Omental fat pad (tissue), 4 donors: Measurements from ENCODE around the gene HOGA1. TPM values are rescaled to one million over a fixed set of nuclear protein-coding genes. Genes with fewer than 3 reads are reported as not detected.
A peak's percentile ranks its signal among the peaks of the same experiment; 100 is the strongest.
"Not testable (repeated sequence)": the region's sequence is repeated elsewhere in the genome, so short reads cannot be mapped to it uniquely, and the experiment has no call there.

Experiments
- ATAC-seq: fragments of 150-250 bp; one replicate; pipeline ENCODE4 v1.9.1; 2016; ENCODE audit warnings: mild to moderate bottlenecking, moderate library complexity; ENCODE audit not compliant: low FRiP score
- DNase-seq: peaks from one replicate; pipeline ENCODE4 v3.0.0-alpha.2; 2019; ENCODE audit warnings: low spot score
- total RNA-seq, 4 donors: library from RNA; depleted of rRNA; stranded (reverse); fragments of >200 nt; gene quantifications; one replicate each; pipeline ENCODE4 v1.1.0, GENCODE V29; 2016
- TF ChIP-seq, protein P1 (sequence below), 3 donors: fragments of 450-650 bp; IDR thresholded peaks; one replicate each; pipeline ENCODE4 v1.5.1; 2016 to 2017; ENCODE audit warnings: antibody characterized with exemption in 3 of 3, mild to moderate bottlenecking in 3 of 3, moderate library complexity in 2 of 3

Gene HOGA1
- total RNA-seq, 4 donors from 2014 or later, result 3.3 to 11.7 (median 7.6) TPM

DNA sequence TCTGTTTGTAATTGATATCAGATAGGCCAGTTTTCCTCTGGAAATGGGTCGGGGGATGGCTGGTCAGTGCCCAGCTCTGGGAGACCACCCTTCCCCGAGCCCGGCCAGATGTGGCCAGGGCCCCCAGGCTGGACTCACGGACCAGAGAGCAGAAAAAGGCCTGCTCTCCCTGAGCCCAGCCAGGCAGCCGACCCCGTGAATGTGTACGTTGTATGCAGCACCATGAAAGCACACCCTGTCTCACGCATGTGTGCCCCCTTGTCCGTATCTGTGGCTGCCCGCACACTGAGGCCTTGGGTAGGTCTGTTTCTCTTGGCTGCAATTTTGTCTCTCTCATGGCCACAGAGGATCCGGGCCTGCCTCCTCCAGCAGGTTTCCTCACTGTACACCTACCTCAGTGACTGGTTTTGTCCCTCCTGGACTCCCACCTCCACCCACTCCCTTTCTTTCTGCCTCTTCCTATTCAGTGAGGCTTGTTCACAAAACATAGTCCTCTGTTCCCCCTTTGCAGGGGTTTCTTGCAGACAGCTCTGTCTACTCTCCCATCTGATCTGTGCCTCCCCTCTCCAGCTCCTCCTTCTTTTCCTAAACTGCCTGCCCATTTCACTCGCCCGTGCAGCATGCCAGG, 35.2 kb upstream of the HOGA1 start:
- TF ChIP-seq, protein P1, sequence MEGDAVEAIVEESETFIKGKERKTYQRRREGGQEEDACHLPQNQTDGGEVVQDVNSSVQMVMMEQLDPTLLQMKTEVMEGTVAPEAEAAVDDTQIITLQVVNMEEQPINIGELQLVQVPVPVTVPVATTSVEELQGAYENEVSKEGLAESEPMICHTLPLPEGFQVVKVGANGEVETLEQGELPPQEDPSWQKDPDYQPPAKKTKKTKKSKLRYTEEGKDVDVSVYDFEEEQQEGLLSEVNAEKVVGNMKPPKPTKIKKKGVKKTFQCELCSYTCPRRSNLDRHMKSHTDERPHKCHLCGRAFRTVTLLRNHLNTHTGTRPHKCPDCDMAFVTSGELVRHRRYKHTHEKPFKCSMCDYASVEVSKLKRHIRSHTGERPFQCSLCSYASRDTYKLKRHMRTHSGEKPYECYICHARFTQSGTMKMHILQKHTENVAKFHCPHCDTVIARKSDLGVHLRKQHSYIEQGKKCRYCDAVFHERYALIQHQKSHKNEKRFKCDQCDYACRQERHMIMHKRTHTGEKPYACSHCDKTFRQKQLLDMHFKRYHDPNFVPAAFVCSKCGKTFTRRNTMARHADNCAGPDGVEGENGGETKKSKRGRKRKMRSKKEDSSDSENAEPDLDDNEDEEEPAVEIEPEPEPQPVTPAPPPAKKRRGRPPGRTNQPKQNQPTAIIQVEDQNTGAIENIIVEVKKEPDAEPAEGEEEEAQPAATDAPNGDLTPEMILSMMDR (IDR thresholded peaks at IDR 0.05), result no peak
- DNase-seq (no peak), ATAC-seq (no peak)

DNA sequence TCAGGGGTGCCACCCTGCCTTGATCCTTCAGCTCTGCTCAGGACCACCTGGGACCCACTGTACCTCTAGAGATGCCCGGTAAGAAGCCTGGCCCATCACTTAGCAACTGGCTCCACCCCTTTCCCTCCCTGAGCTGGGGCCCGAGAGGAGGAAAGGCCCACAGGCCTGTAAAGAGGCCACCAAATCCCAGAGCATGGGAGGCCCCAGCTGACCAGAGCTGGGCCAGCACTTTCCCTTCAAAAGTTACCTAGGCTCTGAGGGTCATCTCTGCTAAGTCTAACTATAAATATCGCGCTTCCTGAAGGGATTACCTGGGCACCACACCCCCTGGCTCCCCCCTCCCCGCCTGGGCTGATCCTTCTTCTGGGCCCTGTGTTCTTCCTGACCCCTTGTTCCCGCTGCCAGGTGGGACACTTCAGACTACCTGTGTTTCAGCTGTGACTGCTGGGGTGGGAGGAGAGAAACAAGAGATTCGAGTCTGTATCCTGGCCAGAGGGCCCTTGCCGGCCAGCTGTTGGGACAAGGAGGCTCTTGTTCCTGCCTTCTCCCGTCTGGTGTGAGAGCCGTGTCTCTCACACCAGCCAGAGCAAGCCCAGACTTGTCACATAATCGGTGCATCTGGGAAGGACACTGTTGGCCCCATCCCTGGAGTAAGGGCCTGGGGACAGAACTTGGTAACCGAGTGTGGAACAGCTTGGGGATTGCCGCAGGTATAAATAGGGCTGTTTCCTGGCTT, 34.4 kb upstream of the HOGA1 start:
- ATAC-seq (no peak), DNase-seq (no peak)
- TF ChIP-seq, protein P1 (IDR thresholded peaks at IDR 0.05), result no peak

DNA sequence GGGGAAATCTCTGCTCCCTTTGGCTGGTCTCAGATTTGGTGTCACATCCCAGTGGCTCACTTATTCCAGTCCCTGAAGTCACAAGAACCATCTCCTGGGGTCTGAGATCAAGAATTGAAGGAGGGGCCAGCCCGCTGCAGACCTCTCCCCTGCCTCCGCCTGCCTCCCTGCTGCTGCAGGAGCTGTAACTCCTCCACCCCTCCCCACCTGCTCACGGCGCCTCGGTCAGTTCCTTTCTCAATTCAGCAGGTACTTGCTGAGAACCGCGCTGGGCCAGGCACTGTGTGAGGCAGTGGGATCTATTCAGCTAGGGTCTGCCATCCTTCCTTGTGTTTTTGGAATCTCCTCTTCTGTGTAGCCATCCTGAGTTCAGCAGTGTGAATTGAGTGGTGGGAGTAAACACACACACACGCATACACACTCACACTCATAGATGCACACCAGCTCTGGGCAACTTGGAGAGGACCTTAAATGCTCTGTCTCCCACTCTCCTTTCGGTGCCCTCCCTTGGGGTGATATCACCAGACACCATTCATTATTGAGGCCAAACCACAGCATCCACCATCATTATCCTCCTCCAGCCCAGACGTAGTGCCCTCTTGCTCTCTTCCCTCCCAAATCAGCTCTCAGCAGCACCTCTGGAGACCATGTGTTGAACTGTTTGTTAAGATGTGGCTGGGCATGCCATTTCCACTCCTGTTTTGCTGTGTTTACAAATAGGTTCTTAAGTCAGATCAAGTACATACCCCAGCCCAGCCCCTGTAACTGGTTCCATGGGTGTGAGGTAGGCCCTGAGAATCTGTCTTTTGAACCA, 33.6 kb upstream of the HOGA1 start:
- no peak for ATAC-seq
- TF ChIP-seq, protein P1 (IDR thresholded peaks at IDR 0.05), result no peak
- DNase-seq, result no peak

- DNase-seq, result no peak
- TF ChIP-seq, protein P1 (IDR thresholded peaks at IDR 0.05), result no peak
- ATAC-seq, result no peak
Measured at GRCh38 chr10:97551271-97551670, 32.9 kb upstream of the HOGA1 start.

GRCh38 chr10:97553575-97554031, 30.6 kb upstream of the HOGA1 start:
- no peak for DNase-seq
- peak; percentile 92 for ATAC-seq
- TF ChIP-seq, protein P1 (IDR thresholded peaks at IDR 0.05), result peak in 1 of 3 donors; percentile 22

DNA sequence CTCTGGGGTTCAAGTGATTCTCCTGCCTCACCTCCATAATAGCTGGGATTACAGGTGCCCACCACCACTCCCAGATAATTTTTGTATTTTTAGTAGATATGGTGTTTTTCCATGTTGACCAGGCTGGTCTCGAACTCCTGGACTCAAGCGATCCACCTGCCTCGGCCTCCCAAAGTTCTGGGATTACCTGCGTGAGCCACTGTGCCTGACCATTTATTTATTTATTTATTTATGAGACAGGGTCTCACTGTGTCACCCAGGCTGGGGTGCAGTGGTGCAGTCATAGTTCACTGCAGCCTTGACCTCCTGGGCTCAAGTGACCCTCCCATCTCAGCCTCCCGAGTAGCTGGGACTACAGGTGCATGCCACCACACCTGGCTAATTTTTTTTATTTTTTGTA, 29.9 kb upstream of the HOGA1 start:
- DNase-seq, ATAC-seq: not testable (repeated sequence)

DNA sequence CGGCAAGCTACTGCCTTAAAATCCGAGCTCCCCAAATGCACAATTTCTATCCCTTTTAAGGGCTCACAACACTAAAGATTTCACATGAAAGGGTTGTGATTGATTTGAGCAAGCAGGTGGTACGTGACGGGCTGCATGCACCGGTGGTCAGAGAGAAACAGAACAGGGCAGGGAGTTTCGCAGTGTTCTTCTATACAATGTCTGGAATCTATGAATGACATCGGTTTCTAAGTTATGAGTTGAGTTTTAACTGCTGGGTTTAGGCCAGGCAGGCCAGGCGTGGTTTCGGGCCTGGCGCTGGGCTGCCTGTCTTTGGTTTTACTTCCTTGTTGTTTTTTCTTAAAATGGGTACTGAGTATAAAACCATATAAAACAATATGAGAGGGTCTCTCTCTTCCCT, 28.6 kb upstream of the HOGA1 start:
- DNase-seq, ATAC-seq: not testable (repeated sequence)

DNA sequence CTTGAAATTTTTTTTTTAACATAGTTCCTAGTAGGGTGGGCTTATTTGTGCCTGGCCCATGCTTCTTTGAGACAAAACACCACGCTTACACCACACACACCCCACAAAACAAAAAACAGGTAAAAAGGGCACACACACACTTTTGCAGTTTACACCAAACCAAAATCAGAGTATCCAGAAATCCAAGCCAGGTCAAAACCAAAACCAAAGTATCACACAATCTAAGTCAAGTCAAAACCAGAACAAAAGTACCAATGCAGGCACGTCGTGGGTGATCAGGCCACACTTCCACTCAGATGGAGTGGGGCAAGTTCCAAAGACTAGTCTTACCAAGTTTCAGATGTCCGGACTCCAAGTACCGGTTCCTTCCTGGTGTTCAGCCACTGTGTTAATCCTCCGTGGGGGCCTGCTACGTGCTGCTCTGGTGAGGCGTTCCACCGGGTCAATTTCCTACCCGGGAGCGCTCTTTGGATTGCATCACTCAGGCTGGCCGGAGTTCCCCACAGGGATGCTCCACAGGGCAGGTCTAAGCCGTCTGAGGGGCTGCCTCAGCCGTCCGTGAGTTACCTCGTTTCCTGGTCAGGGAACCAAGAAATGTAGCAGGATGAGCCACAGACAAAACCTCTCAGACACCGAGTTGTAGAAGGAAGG, 23.3 kb upstream of the HOGA1 start:
- DNase-seq, result not testable (repeated sequence)

DNA sequence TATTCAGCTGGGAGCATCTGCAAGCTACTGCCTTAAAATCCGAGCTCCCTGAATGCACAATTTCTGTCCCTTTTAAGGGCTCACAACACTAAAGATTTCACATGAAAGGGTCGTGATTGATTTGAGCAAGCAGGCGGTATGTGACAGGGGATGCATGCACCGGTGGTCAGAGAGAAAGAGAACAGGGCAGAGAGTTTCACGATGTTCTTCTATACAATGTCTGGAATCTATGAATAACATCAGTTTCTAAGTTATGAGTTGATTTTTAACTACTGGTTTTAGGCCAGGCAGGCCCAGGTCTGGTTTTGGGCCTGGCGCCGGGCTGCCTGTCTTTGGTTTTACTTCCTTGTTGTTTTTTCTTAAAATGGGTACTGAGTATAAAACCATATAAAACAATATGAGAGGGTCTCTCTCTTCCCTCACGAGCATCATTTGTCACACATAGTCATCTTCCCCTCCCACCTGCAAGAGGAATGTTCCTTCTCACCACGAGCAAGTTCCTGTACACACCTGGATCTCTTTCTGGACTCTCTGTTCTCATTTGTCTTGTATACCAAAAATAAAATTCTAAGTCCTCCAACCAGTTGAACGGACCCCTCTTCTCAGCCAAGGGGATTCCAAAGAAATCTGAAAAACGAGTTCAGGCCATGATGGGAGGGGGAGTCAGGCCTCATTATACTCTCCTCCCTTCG, 22.7 kb upstream of the HOGA1 start:
- not testable (repeated sequence) for DNase-seq, ATAC-seq

More for the DNA sequence above, 23.3 kb upstream of the HOGA1 start:
- ATAC-seq, result not testable (repeated sequence)

GRCh38 chr10:97562329-97562728, 21.9 kb upstream of the HOGA1 start:
- ATAC-seq, DNase-seq: not testable (repeated sequence)
